Left lung (tissue), 10 donors: ENCODE measurements around the gene RPS15. TPM values are rescaled to one million over a fixed set of nuclear protein-coding genes. Genes with fewer than 3 reads are reported as not detected.

Experiments
- ATAC-seq: fragments of 200-7000 bp; cut with Tn5 transposase; one replicate; pipeline ENCODE4 v1.9.1; 2020; ENCODE audit warnings: moderate library complexity
- DNase-seq, 4 donors: peaks; one replicate each; pipeline ENCODE4 v3.0.0-alpha.2; 2013 to 2020
- H3K27ac ChIP-seq, 2 donors: fragments of 200-600 bp; sonication (generic) in 1 of 2; one replicate each; pipeline versions ENCODE4 v1.5.0 to v1.8.0; 2020 to 2021
- H3K27me3 ChIP-seq, 2 donors: fragments of 200-600 bp; sonication (generic) in 1 of 2; one replicate each; pipeline versions ENCODE4 v1.5.0 to v1.8.0; 2020 to 2021
- H3K36me3 ChIP-seq, 2 donors: fragments of 200-600 bp; sonication (generic) in 1 of 2; one replicate each; pipeline versions ENCODE4 v1.5.0 to v1.8.0; 2020 to 2021
- H3K4me1 ChIP-seq, 2 donors: fragments of 200-600 bp; one replicate each; pipeline ENCODE4 v1.8.0; 2021
- H3K4me3 ChIP-seq, 2 donors: fragments of 200-600 bp; sonication (generic) in 1 of 2; one replicate each; pipeline versions ENCODE4 v1.5.0 to v1.8.0; 2020 to 2021; ENCODE audit warnings: mild to moderate bottlenecking in 1 of 2
- H3K9me3 ChIP-seq, 2 donors: fragments of 200-600 bp; sonication (generic) in 1 of 2; one replicate each; pipeline versions ENCODE4 v1.5.0 to v1.8.0; 2020 to 2021
- intact Hi-C, 2 donors: fragments of 100-400 bp; cut with DNase I; formaldehyde crosslinking; loops; one replicate each; pipeline versions ENCODE4 v1.11.2 to v1.14.2; 2022
- polyA plus RNA-seq, 6 donors: library from polyadenylated mRNA; unstranded; fragments of 120-200 nt; gene quantifications; one replicate each; pipeline ENCODE4 v1.2.1, GENCODE V29; 2013; ENCODE audit not compliant: insufficient read length in 6 of 6
- total RNA-seq, 2 donors: library from RNA; stranded (reverse); fragmentation: NEBNext Ultra II Directional; extraction: Animal tissue kit (Norgen Biotek cat#: 25700); gene quantifications; one replicate each; pipeline ENCODE4 v1.2.1, GENCODE V29; 2021
- TF ChIP-seq, protein P1 (sequence below), 2 donors: fragments of 200-600 bp; sonication (generic) in 1 of 2; IDR thresholded peaks; one replicate each; pipeline versions ENCODE4 v1.5.0 to v1.8.0; 2021; ENCODE audit warnings: antibody characterized with exemption in 2 of 2
- donor health status: DM: no; HTN: yes; CAD: no.
- donor health status: DM: no; HTN: no; CAD: no.

Gene RPS15
- total and polyA plus RNA-seq, 8 donors, result 673 to 987 (median 836) TPM

DNA sequence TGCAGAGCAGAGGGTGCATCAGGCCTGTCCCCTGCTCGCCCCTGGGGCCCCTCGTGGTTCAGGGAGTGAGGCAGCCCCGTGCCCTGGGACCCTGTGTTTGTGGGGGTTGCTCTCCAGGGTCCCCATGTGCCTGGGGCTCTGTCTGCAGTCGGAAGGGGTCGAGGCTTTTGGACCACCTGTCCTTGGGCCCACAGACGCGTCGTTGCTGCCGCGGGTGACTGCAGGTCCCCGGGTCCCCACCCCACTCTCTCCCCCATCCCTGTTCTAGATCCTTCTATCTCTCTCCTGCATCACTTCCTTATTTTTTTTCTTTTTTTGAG, 50.0 kb downstream of the RPS15 start:
- H3K27ac ChIP-seq, result no peak overlapping the region
- no peak for DNase-seq
- intact Hi-C loops, result no loop called here
- peaks cover 0 to 30% of the 10 kb centered on the region in 2 donors for H3K27me3 ChIP-seq
- no peaks in the 10 kb centered on the region for H3K36me3 ChIP-seq
- H3K9me3 ChIP-seq, result no peaks in the 10 kb centered on the region
- ATAC-seq, result no peak
- TF ChIP-seq, protein P1, sequence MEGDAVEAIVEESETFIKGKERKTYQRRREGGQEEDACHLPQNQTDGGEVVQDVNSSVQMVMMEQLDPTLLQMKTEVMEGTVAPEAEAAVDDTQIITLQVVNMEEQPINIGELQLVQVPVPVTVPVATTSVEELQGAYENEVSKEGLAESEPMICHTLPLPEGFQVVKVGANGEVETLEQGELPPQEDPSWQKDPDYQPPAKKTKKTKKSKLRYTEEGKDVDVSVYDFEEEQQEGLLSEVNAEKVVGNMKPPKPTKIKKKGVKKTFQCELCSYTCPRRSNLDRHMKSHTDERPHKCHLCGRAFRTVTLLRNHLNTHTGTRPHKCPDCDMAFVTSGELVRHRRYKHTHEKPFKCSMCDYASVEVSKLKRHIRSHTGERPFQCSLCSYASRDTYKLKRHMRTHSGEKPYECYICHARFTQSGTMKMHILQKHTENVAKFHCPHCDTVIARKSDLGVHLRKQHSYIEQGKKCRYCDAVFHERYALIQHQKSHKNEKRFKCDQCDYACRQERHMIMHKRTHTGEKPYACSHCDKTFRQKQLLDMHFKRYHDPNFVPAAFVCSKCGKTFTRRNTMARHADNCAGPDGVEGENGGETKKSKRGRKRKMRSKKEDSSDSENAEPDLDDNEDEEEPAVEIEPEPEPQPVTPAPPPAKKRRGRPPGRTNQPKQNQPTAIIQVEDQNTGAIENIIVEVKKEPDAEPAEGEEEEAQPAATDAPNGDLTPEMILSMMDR (IDR thresholded peaks at IDR 0.05), result no peak
- H3K4me3 ChIP-seq, result no peak overlapping the region
- peaks cover 5 to 18% of the 10 kb centered on the region in 2 donors for H3K4me1 ChIP-seq

DNA sequence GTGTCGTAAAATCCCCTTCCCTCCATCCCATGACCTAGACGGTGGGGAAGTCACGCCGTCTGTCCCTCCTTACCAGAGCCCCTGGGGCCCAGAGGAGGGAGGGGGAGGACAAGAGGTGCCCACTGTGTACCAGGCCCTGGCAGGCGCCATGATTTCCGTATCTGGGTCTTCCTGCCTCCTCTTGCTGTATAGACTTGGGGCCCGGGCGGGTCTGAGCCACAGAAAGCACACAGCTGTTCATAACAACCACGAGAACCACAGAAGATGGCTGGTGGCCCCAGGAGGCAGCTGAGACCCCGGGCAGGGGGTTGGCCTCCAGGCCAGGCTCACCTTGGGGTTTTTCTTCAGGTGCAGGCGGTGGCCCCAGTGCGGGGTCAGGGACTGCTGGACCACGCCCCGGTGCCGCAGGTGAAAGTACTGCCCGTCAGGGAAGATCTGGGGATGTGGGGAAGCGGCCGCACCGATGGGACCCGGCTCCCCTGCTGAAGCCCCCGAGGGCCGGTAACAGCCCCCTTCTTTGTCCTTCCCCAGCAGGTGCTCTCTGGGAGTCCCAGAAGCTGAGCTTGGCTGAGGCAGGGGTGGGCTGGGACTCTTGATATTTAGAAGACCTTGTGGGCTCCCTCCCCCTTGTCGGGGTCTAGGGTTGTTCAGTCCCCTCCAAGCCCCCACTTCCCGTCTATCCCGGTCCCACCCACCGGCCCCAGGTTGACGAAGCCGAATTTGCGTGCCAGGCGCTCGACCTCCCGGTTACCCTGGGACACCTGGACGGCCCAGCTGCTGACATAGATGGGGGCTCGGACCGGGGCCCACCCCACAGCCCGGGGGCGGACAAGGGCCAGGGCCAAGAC, 51.5 kb downstream of the RPS15 start:
- Histone ChIP-seq H3K36me3 (no peaks in the 10 kb centered on the region), H3K9me3 (no peaks in the 10 kb centered on the region), H3K4me3 (peak overlapping the region; percentile 43 to 53), H3K27ac (peak overlapping the region; percentile 36 to 71), H3K4me1 (peaks cover 5 to 18% of the 10 kb centered on the region in 2 donors), H3K27me3 (peaks cover 0 to 33% of the 10 kb centered on the region in 2 donors)
- intact Hi-C loops, result no loop called here
- TF ChIP-seq, protein P1 (IDR thresholded peaks at IDR 0.05), result no peak
- peak in 1 of 4 donors; percentile 70 for DNase-seq
- no peak for ATAC-seq

Other genes with a start within 250 kb of the RPS15 start
- 10 to 100 TPM; 42.6 to 52.0 TPM for gene STK11, start 232.6 kb upstream of the RPS15 start, total RNA-seq
- 10 to 100 TPM; 46.4 to 58.4 (median 51.1) TPM for gene STK11, start 232.6 kb upstream of the RPS15 start, polyA plus RNA-seq
- gene CBARP, start 200.4 kb upstream of the RPS15 start, total RNA-seq, result 1 to 10 TPM in 1 of 2 donors, under 1 TPM in 1; 0.55 to 1.5 TPM
- 1 to 10 TPM in 5 of 6 donors, under 1 TPM in 1; 0.75 to 2.5 (median 1.3) TPM for gene CBARP, start 200.4 kb upstream of the RPS15 start, polyA plus RNA-seq
- gene ATP5F1D, start 196.6 kb upstream of the RPS15 start, total RNA-seq, result 100 to 1,000 TPM; 139 to 161 TPM
- gene ATP5F1D, start 196.6 kb upstream of the RPS15 start, polyA plus RNA-seq, result 100 to 1,000 TPM in 1 of 6 donors, 10 to 100 TPM in 5; 55.0 to 107 (median 71.8) TPM
- 100 to 1,000 TPM in 1 of 2 donors, 10 to 100 TPM in 1; 87.4 to 115 TPM for gene MIDN, start 189.8 kb upstream of the RPS15 start, total RNA-seq
- 10 to 100 TPM; 34.3 to 64.9 (median 53.0) TPM for gene MIDN, start 189.8 kb upstream of the RPS15 start, polyA plus RNA-seq
- 100 to 1,000 TPM; 220 to 235 TPM for gene CIRBP, start 169.1 kb upstream of the RPS15 start, total RNA-seq
- gene CIRBP, start 169.1 kb upstream of the RPS15 start, polyA plus RNA-seq, result 1,000 to 10,000 TPM in 3 of 6 donors, 100 to 1,000 TPM in 3; 873 to 1,079 (median 988) TPM
- 10 to 100 TPM; 48.0 to 58.7 TPM for gene FAM174C, start 162.9 kb upstream of the RPS15 start, total RNA-seq
- 10 to 100 TPM; 10.6 to 22.2 (median 17.2) TPM for gene FAM174C, start 162.9 kb upstream of the RPS15 start, polyA plus RNA-seq
- gene EFNA2, start 152.5 kb upstream of the RPS15 start, total RNA-seq, result under 1 TPM in 1 of 2 donors, not detected in 1; 0.52 TPM
- gene EFNA2, start 152.5 kb upstream of the RPS15 start, polyA plus RNA-seq, result 1 to 10 TPM in 3 of 6 donors, under 1 TPM in 3; 0.48 to 2.0 (median 1.1) TPM
- 10 to 100 TPM; 84.4 to 85.4 TPM for gene NDUFS7, start 54.5 kb upstream of the RPS15 start, total RNA-seq
- 10 to 100 TPM; 30.3 to 50.6 (median 36.6) TPM for gene NDUFS7, start 54.5 kb upstream of the RPS15 start, polyA plus RNA-seq
- 10 to 100 TPM in 1 of 2 donors, 1 to 10 TPM in 1; 5.9 to 19.2 TPM for gene GAMT, start 36.9 kb upstream of the RPS15 start, total RNA-seq
- 10 to 100 TPM; 19.4 to 26.1 (median 24.3) TPM for gene GAMT, start 36.9 kb upstream of the RPS15 start, polyA plus RNA-seq
- gene DAZAP1, start 30.8 kb upstream of the RPS15 start, total RNA-seq, result 100 to 1,000 TPM in 1 of 2 donors, 10 to 100 TPM in 1; 87.6 to 132 TPM
- gene DAZAP1, start 30.8 kb upstream of the RPS15 start, polyA plus RNA-seq, result 100 to 1,000 TPM in 1 of 6 donors, 10 to 100 TPM in 5; 86.4 to 108 (median 93.7) TPM
- gene APC2, start 11.7 kb downstream of the RPS15 start, total RNA-seq, result under 1 TPM; 0.06 to 0.10 TPM
- 1 to 10 TPM in 3 of 6 donors, under 1 TPM in 3; 0.42 to 1.4 (median 0.91) TPM for gene APC2, start 11.7 kb downstream of the RPS15 start, polyA plus RNA-seq
- gene C19orf25, start 40.8 kb downstream of the RPS15 start, total RNA-seq, result 10 to 100 TPM; 31.1 to 32.2 TPM
- 10 to 100 TPM; 17.7 to 27.8 (median 22.8) TPM for gene C19orf25, start 40.8 kb downstream of the RPS15 start, polyA plus RNA-seq
- gene PCSK4, start 52.0 kb downstream of the RPS15 start, total RNA-seq, result 1 to 10 TPM; 1.9 to 3.2 TPM
- gene PCSK4, start 52.0 kb downstream of the RPS15 start, polyA plus RNA-seq, result 1 to 10 TPM; 3.4 to 6.1 (median 4.3) TPM
- 1 to 10 TPM; 1.6 to 2.0 TPM for gene REEP6, start 52.8 kb downstream of the RPS15 start, total RNA-seq
- 1 to 10 TPM; 3.1 to 5.9 (median 3.8) TPM for gene REEP6, start 52.8 kb downstream of the RPS15 start, polyA plus RNA-seq
- gene ADAMTSL5, start 74.6 kb downstream of the RPS15 start, total RNA-seq, result 1 to 10 TPM; 3.0 to 5.3 TPM
- under 1 TPM; 0.32 to 0.86 (median 0.53) TPM for gene ADAMTSL5, start 74.6 kb downstream of the RPS15 start, polyA plus RNA-seq
- not detected for gene PLK5, start 85.7 kb downstream of the RPS15 start, total RNA-seq
- gene PLK5, start 85.7 kb downstream of the RPS15 start, polyA plus RNA-seq, result under 1 TPM; 0.09 to 0.32 (median 0.18) TPM
- 10 to 100 TPM; 25.2 to 42.6 TPM for gene MEX3D, start 129.9 kb downstream of the RPS15 start, total RNA-seq
- gene MEX3D, start 129.9 kb downstream of the RPS15 start, polyA plus RNA-seq, result 10 to 100 TPM; 15.8 to 34.1 (median 26.1) TPM
- 10 to 100 TPM; 64.7 to 91.9 TPM for gene MBD3, start 154.5 kb downstream of the RPS15 start, total RNA-seq
- gene MBD3, start 154.5 kb downstream of the RPS15 start, polyA plus RNA-seq, result 10 to 100 TPM; 40.4 to 70.7 (median 54.4) TPM
- gene UQCR11, start 167.1 kb downstream of the RPS15 start, total RNA-seq, result 100 to 1,000 TPM; 200 to 232 TPM
- gene UQCR11, start 167.1 kb downstream of the RPS15 start, polyA plus RNA-seq, result 100 to 1,000 TPM in 1 of 6 donors, 10 to 100 TPM in 5; 60.4 to 103 (median 79.5) TPM
- 10 to 100 TPM; 57.9 to 67.1 TPM for gene TCF3, start 214.2 kb downstream of the RPS15 start, total RNA-seq
- gene TCF3, start 214.2 kb downstream of the RPS15 start, polyA plus RNA-seq, result 100 to 1,000 TPM; 103 to 149 (median 128) TPM